ENCODE data around the gene EGFR.

DNA sequence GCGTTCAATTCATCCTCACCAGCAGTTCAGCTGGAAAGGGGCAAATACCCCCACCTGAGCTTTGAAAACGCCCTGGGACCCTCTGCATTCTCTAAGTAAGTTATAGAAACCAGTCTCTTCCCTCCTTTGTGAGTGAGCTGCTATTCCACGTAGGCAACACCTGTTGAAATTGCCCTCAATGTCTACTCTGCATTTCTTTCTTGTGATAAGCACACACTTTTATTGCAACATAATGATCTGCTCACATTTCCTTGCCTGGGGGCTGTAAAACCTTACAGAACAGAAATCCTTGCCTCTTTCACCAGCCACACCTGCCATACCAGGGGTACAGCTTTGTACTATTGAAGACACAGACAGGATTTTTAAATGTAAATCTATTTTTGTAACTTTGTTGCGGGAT, 190.5 kb downstream of the EGFR start:
- TF ChIP-seq POLR2AphosphoS5 (IDR thresholded peaks at IDR 0.05; ENCODE audit: low read depth, low read length) (no peak), SIN3A (IDR thresholded peaks at IDR 0.05; ENCODE audit: borderline replicate concordance, insufficient read depth, low read length) (no peak)

Measured in PFSK-1 (cell line).